ENCODE data around the gene MLEC.

Gene MLEC, protein sequence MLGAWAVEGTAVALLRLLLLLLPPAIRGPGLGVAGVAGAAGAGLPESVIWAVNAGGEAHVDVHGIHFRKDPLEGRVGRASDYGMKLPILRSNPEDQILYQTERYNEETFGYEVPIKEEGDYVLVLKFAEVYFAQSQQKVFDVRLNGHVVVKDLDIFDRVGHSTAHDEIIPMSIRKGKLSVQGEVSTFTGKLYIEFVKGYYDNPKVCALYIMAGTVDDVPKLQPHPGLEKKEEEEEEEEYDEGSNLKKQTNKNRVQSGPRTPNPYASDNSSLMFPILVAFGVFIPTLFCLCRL

GRCh38 chr12:120686690-120687577 lies at the start of gene MLEC:
Gene MLEC, plus strand, starts transcription at chr12:120687149. Its CDS starts 148 bp downstream, at chr12:120687297.
- peak; percentile 96 to 97 for DNase-seq

DNA sequence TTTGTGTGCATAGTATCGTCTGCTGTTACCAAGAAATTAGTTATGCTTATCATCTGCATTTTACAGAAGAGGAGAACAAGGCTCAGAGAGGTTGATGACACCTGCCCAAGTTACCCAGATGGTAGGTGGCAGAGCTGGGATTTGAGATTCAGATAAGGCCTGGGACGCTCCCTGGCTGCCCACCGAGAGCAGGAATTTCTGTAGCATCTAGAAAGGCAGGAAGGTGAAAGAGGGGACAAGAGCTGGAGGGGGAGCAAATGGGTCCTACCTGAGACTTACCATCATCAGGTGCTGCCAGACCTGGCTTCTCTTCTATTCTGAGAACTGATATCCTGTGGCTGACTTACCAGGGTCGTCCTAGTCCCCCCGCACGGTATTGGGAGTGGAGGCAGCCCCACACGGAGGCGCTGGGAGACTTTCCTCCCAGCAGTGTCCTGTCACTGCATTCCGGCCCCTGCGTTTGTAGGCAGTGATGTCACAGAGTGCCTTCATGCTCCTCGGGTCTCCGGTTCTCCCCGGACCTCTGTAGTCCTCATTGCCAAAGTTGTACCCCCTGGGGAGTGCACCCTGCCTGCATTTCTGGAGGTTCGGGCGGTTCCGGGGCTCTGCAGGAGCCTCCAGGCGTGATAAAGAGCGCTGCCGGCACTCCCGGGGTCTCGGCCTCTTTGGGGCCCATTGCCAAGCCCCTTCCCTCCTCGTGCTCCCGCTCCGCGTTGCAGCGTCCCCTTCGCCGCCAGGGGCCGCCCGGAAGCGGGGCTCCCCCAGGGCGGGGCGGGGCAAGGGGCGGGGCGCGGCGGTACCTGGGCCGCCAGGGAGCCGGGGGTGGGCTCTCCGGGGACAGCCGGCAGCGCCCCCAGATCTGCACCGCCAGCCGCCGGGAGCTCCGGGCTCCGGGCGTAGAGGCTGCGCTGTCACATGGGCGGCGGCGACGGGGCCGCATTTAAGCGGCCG lies 46.9 kb upstream of the MLEC start, which contains the start of gene CABP1:
Gene CABP1 (plus strand): TSS at position 856 of the 951 bp plus-strand sequence. CDS start 60 bp downstream, at position 916.
- no peak for DNase-seq

- peak in 1 of 2 experiments; percentile 6 for DNase-seq
Observed at GRCh38 chr12:120640861-120641833, 45.8 kb upstream of the MLEC start.

DNA sequence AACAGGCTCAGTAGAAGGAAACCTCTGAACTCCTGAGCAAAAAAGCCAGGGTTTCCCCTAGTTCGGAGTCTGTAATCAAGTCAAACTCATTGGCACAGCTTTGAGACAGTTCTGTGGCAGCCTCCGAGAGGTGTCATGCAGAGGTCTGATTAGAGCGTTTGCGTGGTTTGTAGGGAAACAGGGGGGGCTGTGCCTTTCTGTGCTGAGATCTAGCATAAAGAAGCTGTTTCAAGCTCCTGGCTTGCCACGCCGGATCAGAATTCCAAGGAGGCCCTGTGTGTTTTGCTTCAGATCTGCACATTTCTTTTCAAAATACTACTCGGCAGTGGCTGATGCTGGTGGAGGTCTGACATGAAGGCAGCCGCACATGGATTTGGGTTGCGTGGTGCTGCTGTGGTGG lies 44.8 kb upstream of the MLEC start:
- no peak for DNase-seq

GRCh38 chr12:120642826-120643225 lies 44.1 kb upstream of the MLEC start:
- no peak for DNase-seq

- no peak for DNase-seq
Observed at GRCh38 chr12:120643574-120643973, 43.4 kb upstream of the MLEC start.

DNA sequence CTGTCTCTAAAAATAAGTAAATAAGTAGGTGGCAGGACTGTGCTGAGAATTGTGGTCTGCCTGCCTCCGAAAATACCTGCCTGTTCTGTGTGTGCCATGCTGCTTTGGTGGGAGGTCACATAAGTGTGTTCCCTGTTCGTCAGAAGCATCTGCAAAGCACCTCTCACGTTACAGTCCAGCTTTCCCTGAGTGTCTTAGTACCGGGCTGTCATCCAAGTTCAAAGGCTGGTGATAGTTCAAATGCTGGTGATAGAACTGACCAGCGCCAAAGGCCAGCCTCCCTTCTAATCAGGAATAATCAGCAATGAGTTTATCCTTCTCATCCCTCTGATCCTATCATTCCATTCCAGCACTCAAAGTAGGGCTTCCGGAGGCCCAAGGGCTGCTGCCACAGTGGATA lies 40.9 kb upstream of the MLEC start:
- no peak for DNase-seq

- no peak for DNase-seq
Observed at GRCh38 chr12:120647375-120647755, 39.6 kb upstream of the MLEC start.

DNA sequence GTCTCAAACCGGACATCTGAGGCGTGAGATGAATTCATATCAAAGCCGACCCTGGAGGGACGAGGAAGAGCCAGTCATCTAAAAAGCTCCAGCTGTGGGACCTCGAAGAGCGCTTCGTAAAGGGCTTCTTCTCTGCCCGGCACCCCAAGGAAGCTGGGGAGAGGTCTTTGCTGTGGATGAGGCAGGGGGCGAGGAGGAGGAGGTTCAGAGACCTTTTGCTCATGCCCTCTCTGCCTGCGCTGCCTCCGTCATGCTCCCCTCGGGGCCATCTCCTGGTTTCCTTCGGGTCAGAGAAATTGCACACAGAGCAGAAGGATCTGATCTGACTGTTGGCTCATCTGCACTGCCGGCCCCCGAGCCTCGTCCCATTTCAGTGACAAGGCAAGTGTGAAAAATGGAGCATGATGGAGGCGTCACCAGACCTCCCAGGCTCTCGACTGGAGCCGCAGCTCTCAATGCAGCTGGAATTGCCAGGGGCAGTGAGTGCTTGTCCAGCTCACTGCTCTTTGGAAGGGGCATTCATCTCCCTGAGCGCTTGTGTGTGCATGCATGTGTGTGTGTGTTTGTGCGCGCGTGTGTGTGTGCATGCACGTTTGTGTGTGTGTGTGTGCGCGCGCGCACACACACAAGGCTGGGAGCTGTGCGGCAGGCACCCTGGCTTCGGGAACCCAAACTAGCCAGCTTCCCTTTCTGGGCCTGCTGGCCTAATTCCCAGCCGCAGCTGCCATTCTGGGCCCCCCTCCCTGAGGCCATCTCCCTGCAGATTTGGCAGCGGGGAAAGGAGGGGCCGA lies 37.3 kb upstream of the MLEC start:
- no peak for DNase-seq

DNA sequence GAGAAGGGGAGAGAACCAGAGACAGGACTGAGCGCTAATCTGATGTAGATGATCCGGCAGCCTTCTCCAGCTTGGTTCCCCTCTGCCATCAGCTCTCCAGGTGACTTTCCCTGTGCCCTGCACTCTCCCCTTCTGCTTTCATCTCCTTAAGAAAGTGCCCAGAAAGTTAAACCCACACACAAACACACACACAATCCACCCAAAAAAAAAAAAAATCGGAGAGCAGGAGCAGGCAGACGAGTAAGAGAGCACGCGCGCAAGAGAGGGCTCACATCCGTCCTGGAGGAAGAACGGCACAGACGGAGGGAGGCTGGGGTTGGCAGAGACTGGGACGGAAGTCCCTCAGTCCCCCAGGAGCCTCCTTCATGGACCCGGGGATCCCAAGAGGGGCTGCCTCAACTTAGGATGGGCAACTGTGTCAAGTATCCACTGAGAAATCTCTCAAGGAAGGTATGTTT lies 36.7 kb upstream of the MLEC start:
- no peak for DNase-seq

GRCh38 chr12:120651821-120652220 lies 35.1 kb upstream of the MLEC start:
- no peak for DNase-seq

DNA sequence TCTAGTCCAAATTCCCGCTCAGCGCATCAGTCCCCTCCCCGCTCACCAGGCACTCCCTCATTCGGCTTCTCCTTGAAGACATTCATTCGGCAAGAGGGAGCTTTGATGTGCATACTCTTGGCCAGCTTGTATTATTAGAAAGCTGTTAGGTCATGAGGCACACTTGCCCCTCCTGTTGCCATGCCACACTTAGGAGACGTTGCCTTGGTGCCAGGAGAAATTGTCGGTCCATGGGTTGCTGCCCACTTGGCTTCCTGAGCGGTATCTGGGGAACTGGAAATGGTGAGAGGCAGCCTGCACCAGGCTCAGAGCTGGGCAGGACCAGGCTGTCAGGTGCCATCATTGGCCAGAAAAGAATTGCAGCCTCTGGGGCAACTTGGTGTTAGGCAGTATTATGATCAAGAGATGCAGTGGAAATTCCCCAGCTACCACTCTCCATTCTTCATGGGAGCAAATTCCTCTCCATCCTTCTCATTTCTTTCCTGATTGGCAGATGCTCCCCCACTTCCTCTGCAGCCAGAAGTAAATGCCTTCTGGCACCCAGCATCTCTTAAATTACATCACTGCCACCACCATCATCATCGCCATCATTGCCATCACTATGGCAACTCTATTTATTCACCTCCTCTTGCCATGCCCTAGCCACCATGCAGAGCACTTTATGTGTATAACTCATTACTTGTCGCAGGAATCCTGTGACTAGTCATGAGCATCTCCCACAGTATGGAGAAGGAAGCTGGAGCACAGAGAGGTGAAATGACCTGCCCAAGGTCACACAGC lies 34.1 kb upstream of the MLEC start:
- DNase-seq = no peak

DNA sequence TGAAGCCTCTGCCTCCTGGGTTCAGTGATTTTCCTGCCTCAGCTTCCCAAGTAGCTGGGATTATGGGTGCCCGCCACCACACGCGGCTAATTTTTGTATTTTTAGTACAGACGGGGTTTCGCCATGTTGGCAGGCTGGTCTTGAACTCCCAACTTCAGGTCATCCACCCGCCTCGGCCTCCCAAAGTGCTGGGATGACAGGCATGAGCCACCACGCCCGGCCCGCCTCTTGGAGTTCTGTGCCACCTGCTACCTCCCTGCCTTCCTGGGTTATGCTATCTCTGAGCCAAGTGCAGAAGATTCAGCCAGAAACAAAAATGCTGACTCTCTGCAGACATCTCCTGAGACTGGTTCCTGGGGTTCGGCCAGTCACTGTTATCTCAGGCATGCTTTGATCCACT lies 33.3 kb upstream of the MLEC start:
- no peak for DNase-seq

- no peak for DNase-seq
Observed at GRCh38 chr12:120654656-120655055, 32.3 kb upstream of the MLEC start.

DNA sequence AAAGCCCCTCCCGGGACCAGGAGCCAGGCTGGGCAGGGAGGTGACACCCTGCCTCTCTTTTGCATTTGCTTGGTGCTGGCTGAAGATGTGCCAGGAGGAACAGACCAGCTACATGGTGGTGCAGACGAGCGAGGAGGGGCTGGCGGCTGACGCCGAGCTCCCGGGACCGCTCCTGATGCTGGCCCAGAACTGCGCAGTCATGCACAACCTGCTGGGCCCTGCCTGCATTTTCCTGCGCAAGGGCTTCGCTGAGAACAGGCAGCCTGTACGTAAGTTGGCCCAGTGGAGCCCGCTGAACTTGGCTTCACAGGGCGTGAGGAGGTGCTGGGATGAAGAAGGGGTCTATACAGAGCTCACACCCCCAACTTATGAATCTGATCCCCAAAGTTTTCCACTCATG lies 30.9 kb upstream of the MLEC start:
- no peak for DNase-seq

GRCh38 chr12:120658286-120659150 lies 28.4 kb upstream of the MLEC start:
- no peak for DNase-seq

- no peak for DNase-seq
Observed at GRCh38 chr12:120659151-120659525, 27.8 kb upstream of the MLEC start.

DNA sequence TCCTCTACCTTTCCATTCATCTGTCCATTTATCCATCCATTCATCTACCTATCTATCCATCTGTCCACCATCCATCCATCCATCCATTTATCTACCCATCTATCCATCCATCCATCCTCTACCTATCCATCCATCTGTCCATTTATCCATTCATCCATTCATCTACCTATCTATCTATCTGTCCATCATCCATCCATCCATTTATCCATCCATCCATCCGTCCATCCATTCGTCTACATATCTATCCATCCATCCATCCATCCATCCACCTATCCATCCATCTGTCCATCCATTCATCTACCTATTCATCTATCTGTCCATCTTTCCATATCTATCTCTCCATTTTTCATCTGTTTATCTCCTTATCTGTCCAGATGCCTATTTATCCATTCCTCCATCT lies 25.5 kb upstream of the MLEC start:
- no peak for DNase-seq

DNA sequence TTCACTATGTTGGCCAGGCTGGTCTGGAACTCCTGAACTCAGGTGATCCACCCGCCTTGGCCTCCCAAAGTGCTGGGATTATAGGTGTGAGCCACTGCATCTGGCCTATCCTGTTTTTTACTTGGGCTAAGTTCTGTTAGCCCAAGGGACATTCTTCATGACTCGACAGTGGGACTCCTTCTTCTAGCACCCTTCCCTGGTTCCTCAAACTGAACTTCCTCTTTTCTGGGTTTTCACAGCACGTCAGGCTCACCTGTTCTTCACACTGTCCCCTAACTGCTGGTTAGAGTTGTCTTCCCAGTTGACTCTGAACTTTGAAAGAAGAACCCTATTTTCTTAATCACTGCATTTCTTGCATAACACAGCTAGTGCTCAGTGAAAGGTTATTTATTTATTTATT lies 24.1 kb upstream of the MLEC start:
- DNase-seq = peak; percentile 26 to 44
